Fibroblast of lung (primary cell): ENCODE data around the gene SLC6A2.

Experiments
- EZH2 ChIP-seq: IDR thresholded peaks from 2 replicates; pipeline ENCODE4 v1.5.1; 2012; ENCODE audit warnings: low read length, control low read depth, mild to moderate bottlenecking; ENCODE audit errors: missing control alignments
- TF ChIP-seq, protein P1 (sequence below), 2 donors: IDR thresholded peaks in 1 of 2; conservative IDR thresholded peaks in 1 of 2; 1 replicate in 1 of 2; 2 replicates in 1 of 2; pipeline ENCODE4 v1.5.1; 2011 to 2012; ENCODE audit warnings: low read length in 2 of 2, control low read depth in 1 of 2, inconsistent platforms in 1 of 2, low read depth in 1 of 2, mild to moderate bottlenecking in 1 of 2

- TF ChIP-seq, protein P1, sequence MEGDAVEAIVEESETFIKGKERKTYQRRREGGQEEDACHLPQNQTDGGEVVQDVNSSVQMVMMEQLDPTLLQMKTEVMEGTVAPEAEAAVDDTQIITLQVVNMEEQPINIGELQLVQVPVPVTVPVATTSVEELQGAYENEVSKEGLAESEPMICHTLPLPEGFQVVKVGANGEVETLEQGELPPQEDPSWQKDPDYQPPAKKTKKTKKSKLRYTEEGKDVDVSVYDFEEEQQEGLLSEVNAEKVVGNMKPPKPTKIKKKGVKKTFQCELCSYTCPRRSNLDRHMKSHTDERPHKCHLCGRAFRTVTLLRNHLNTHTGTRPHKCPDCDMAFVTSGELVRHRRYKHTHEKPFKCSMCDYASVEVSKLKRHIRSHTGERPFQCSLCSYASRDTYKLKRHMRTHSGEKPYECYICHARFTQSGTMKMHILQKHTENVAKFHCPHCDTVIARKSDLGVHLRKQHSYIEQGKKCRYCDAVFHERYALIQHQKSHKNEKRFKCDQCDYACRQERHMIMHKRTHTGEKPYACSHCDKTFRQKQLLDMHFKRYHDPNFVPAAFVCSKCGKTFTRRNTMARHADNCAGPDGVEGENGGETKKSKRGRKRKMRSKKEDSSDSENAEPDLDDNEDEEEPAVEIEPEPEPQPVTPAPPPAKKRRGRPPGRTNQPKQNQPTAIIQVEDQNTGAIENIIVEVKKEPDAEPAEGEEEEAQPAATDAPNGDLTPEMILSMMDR (conservative IDR thresholded peaks at IDR 0.05 in 1 of 2, IDR thresholded peaks at IDR 0.05 in 1 of 2; ENCODE audit: low read depth in 1 of 2, low read length in 2 of 2) = no peak
- TF ChIP-seq EZH2 = no peak
Measured at GRCh38 chr16:55710466-55710865, 54.7 kb downstream of the SLC6A2 start.
